Measurements from ENCODE around the gene CNIH3.

Gene CNIH3

GRCh38 chr1:224616756-224617409 lies 766 bp downstream of the CNIH3 start:
- no peak for DNase-seq (ENCODE audit: low read depth)

- no peak for DNase-seq (ENCODE audit: low read depth)
These were observed 1.6 kb downstream of the CNIH3 start for GRCh38 chr1:224617410-224618355.

- DNase-seq (ENCODE audit: low read depth) = no peak
These were observed 3.1 kb downstream of the CNIH3 start for GRCh38 chr1:224619209-224619608.

- DNase-seq (ENCODE audit: low read depth) = no peak
These were observed 4.0 kb downstream of the CNIH3 start for GRCh38 chr1:224620105-224620504.

- no peak for DNase-seq (ENCODE audit: low read depth)
These were observed 5.9 kb downstream of the CNIH3 start for GRCh38 chr1:224621813-224622682.

- DNase-seq (ENCODE audit: low read depth) = no peak
These were observed 6.7 kb downstream of the CNIH3 start for GRCh38 chr1:224622831-224623230.

GRCh38 chr1:224623310-224623714 lies 7.2 kb downstream of the CNIH3 start:
- no peak for DNase-seq (ENCODE audit: low read depth)

- DNase-seq (ENCODE audit: low read depth) = peak; percentile 78
These were observed 7.7 kb downstream of the CNIH3 start for GRCh38 chr1:224623743-224624333.

- DNase-seq (ENCODE audit: low read depth) = no peak
These were observed 8.3 kb downstream of the CNIH3 start for GRCh38 chr1:224624432-224624831.

GRCh38 chr1:224626042-224626441 lies 9.9 kb downstream of the CNIH3 start:
- DNase-seq (ENCODE audit: low read depth) = peak; percentile 79

- DNase-seq (ENCODE audit: low read depth) = no peak
These were observed 13.8 kb downstream of the CNIH3 start for GRCh38 chr1:224629965-224630364.

- DNase-seq (ENCODE audit: low read depth) = no peak
These were observed 15.5 kb downstream of the CNIH3 start for GRCh38 chr1:224631462-224632115.

- no peak for DNase-seq (ENCODE audit: low read depth)
These were observed 16.3 kb downstream of the CNIH3 start for GRCh38 chr1:224632381-224632871.

GRCh38 chr1:224632921-224633321 lies 16.8 kb downstream of the CNIH3 start:
- no peak for DNase-seq (ENCODE audit: low read depth)

- DNase-seq (ENCODE audit: low read depth) = no peak
These were observed 19.2 kb downstream of the CNIH3 start for GRCh38 chr1:224635356-224635755.

GRCh38 chr1:224637515-224637914 lies 21.4 kb downstream of the CNIH3 start:
- DNase-seq (ENCODE audit: low read depth) = no peak

- DNase-seq (ENCODE audit: low read depth) = no peak
These were observed 21.8 kb downstream of the CNIH3 start for GRCh38 chr1:224637936-224638335.

- DNase-seq (ENCODE audit: low read depth) = no peak
These were observed 23.4 kb downstream of the CNIH3 start for GRCh38 chr1:224639426-224639975.

GRCh38 chr1:224640018-224640417 lies 23.9 kb downstream of the CNIH3 start:
- no peak for DNase-seq (ENCODE audit: low read depth)

GRCh38 chr1:224640587-224640986 lies 24.5 kb downstream of the CNIH3 start:
- no peak for DNase-seq (ENCODE audit: low read depth)

GRCh38 chr1:224641030-224641429 lies 24.9 kb downstream of the CNIH3 start:
- DNase-seq (ENCODE audit: low read depth) = no peak

Measured in GM04503 (cell line).